K562 (cell line): Measurements from ENCODE around the gene PYGM. TPM values are rescaled to one million over a fixed set of nuclear protein-coding genes. Genes with fewer than 3 reads are reported as not detected.

ENCODE experiments used
- ATAC-seq: fragments of 200-7000 bp; cut with Tn5 transposase; 3 replicates; pipeline ENCODE4 v1.9.1; 2020; ENCODE audit warnings: moderate library complexity
- BruUV-seq: library from RNA; stranded (reverse); fragments of 400-500 nt; replicated peaks from 2 replicates; lab custom pipeline; 2021; lab: Mats Ljungman, UMichigan
- CTCF ChIA-PET: fragments of 300-600 bp; formaldehyde crosslinking; extraction: SDS; loops from one replicate; lab custom pipeline; 2021; ENCODE audit warnings: low intra/inter-chr PET ratio; lab: Yijun Ruan, JAX
- POLR2A ChIA-PET: fragments of 300-600, 350-650 bp; sonication (Branson Sonifier 250); formaldehyde crosslinking; extraction: SDS; loops from one replicate; lab custom pipeline; 2021; ENCODE audit warnings: antibody characterized with exemption, inconsistent platforms; lab: Yijun Ruan, JAX
- DNase-seq, 4 experiments: peaks; one replicate each; pipeline versions ENCODE4 v3.0.0 to v3.0.0-alpha.2; 2011 to 2018; ENCODE audit warnings: low spot score in 3 of 4, mixed read lengths in 3 of 4; ENCODE audit errors: extremely low read depth in 1 of 4
- FAIRE-seq: peaks from 2 replicates; lab custom pipeline; 2011; peaks lifted over from hg19 to GRCh38; lab: Jason Lieb, UNC
- H2AFZ ChIP-seq: 2 replicates; pipeline ENCODE4 v1.6.0; 2011; ENCODE audit warnings: low read depth, low read length, control low read depth, inconsistent platforms
- H3K27ac ChIP-seq: fragments of 200-600 bp; 3 replicates; pipeline ENCODE4 v1.8.0; 2011; ENCODE audit warnings: low read depth, mild to moderate bottlenecking, control low read depth, inconsistent platforms, low read length, moderate library complexity, mixed read lengths; ENCODE audit errors: extremely low read depth
- H3K27me3 ChIP-seq, 2 experiments: fragments of 300-600 bp in 1 of 2; 2 replicates in 1 of 2; 3 replicates in 1 of 2; pipeline versions ENCODE4 v1.6.0 to v1.8.0; 2011; ENCODE audit warnings: inconsistent platforms in 2 of 2, low read length in 2 of 2, mild to moderate bottlenecking in 1 of 2, mixed read lengths in 1 of 2, moderate library complexity in 1 of 2; ENCODE audit not compliant: control insufficient read depth in 2 of 2, insufficient read depth in 2 of 2
- H3K36me3 ChIP-seq: fragments of 300-600 bp; 3 replicates; pipeline ENCODE4 v1.8.0; 2011; ENCODE audit warnings: mild to moderate bottlenecking, low read length, inconsistent platforms; ENCODE audit not compliant: control insufficient read depth, insufficient read depth
- H3K4me1 ChIP-seq, 2 experiments: fragments of 200-600 bp in 1 of 2; replicated peaks in 1 of 2; 2 replicates in 1 of 2; 3 replicates in 1 of 2; pipeline versions ENCODE4 v1.5.1 to v1.8.0; 2011; ENCODE audit warnings: inconsistent platforms in 2 of 2, low read length in 2 of 2, mild to moderate bottlenecking in 1 of 2, mixed read lengths in 1 of 2, moderate library complexity in 1 of 2; ENCODE audit not compliant: control insufficient read depth in 2 of 2, insufficient read depth in 2 of 2
- H3K4me2 ChIP-seq: 2 replicates; pipeline ENCODE4 v1.6.1; 2011; ENCODE audit warnings: low read length, control low read depth, inconsistent platforms, mixed read lengths; ENCODE audit not compliant: insufficient read depth
- H3K4me3 ChIP-seq: fragments of 200-600 bp; sonication (generic), shearing (Covaris generic); 2 replicates; pipeline ENCODE4 v1.5.1; 2016; ENCODE audit warnings: control low read depth, inconsistent platforms
- H3K79me2 ChIP-seq: fragments of 200-600 bp; 3 replicates; pipeline ENCODE4 v1.8.0; 2011; ENCODE audit warnings: low read length, inconsistent platforms; ENCODE audit not compliant: control insufficient read depth, insufficient read depth
- H3K9ac ChIP-seq, 2 experiments: 2 replicates each; pipeline versions ENCODE4 v1.6.0 to v1.6.1; 2011; ENCODE audit warnings: low read depth in 2 of 2, low read length in 2 of 2, control low read depth in 1 of 2, inconsistent platforms in 1 of 2, mild to moderate bottlenecking in 1 of 2, mixed read lengths in 1 of 2; ENCODE audit not compliant: insufficient read depth in 1 of 2
- H3K9me1 ChIP-seq: one replicate; pipeline ENCODE4 v1.6.0; 2011; ENCODE audit warnings: inconsistent platforms, mild to moderate bottlenecking, low read length, moderate library complexity; ENCODE audit not compliant: control insufficient read depth, insufficient read depth
- H3K9me3 ChIP-seq: replicated peaks from 2 replicates; pipeline ENCODE4 v1.5.1; 2011; ENCODE audit warnings: low read depth, low read length, inconsistent platforms; ENCODE audit not compliant: control insufficient read depth, insufficient read depth
- H4K20me1 ChIP-seq: replicated peaks from 2 replicates; pipeline ENCODE4 v1.6.1; 2011; ENCODE audit warnings: low read length, inconsistent platforms, mixed read lengths; ENCODE audit not compliant: control insufficient read depth, insufficient read depth
- BHLHE40 ChIP-seq: IDR thresholded peaks from 2 replicates; pipeline ENCODE4 v1.6.1; 2011; ENCODE audit warnings: low read length, improper control_type of control experiment
- MCM3 ChIP-seq: fragments of 450-650 bp; IDR thresholded peaks from 2 replicates; pipeline ENCODE4 v1.6.1; 2016
- MED1 ChIP-seq: sonication (generic); formaldehyde crosslinking; IDR thresholded peaks from 2 replicates; pipeline ENCODE4 v1.8.1; 2023; ENCODE audit warnings: missing genetic modification reagents, borderline replicate concordance
- TCF7 ChIP-seq: sonication (generic); IDR thresholded peaks from 2 replicates; pipeline ENCODE4 v1.6.1; 2016; ENCODE audit warnings: antibody characterized with exemption, borderline replicate concordance
- ZFPM2 ChIP-seq: fragments of 250-450 bp; sonication (Bioruptor Pico); IDR thresholded peaks from 2 replicates; pipeline ENCODE4 v1.5.1; 2022; ENCODE audit warnings: mild to moderate bottlenecking
- ZNF224 ChIP-seq: sonication (generic); formaldehyde crosslinking; IDR thresholded peaks from 2 replicates; pipeline ENCODE4 v1.8.0; 2022; ENCODE audit warnings: mild to moderate bottlenecking, missing genetic modification reagents
- ZNF23 ChIP-seq: fragments of 250-450 bp; sonication (Bioruptor Pico); IDR thresholded peaks from 2 replicates; pipeline ENCODE4 v1.4.0; 2020; ENCODE audit warnings: mild to moderate bottlenecking
- ZNF263 ChIP-seq: sonication (generic); formaldehyde crosslinking; IDR thresholded peaks from 2 replicates; pipeline ENCODE4 v1.8.0; 2022; ENCODE audit warnings: mild to moderate bottlenecking, missing genetic modification reagents, borderline replicate concordance
- ZNF778 ChIP-seq: fragments of 450-650 bp; formaldehyde crosslinking; IDR thresholded peaks from 2 replicates; pipeline ENCODE4 v1.4.0; 2020; ENCODE audit warnings: mild to moderate bottlenecking, moderate library complexity
- ZNF79 ChIP-seq: fragments of 250-450 bp; sonication (Bioruptor Pico); IDR thresholded peaks from 2 replicates; pipeline ENCODE4 v1.4.0; 2020; ENCODE audit warnings: low read depth, mild to moderate bottlenecking, moderate library complexity
- ZZZ3 ChIP-seq: fragments of 450-650 bp; IDR thresholded peaks from 2 replicates; pipeline ENCODE4 v1.6.1; 2016; ENCODE audit warnings: antibody characterized with exemption, mild to moderate bottlenecking, moderate library complexity
- WGBS: fragments of 100-300 bp; shearing (Covaris generic); methylation state at CpG from one replicate; pipeline ENCODE4 v1.1.6; 2016; ENCODE audit warnings: low coverage, mixed read lengths; ENCODE audit not compliant: insufficient coverage; ENCODE audit errors: missing lambda C conversion rate; 5-methylcytosine and 5-hydroxymethylcytosine counted together
- in situ Hi-C: fragments of 300-500 bp; cut with MboI; formaldehyde crosslinking; loops from 4 replicates; pipeline ENCODE4 v1.15.0; 2018; ENCODE audit warnings: inconsistent platforms, mixed read lengths
- intact Hi-C: fragments of 100-400 bp; cut with micrococcal nuclease; formaldehyde crosslinking; loops from 2 replicates; pipeline ENCODE4 v1.14.2; 2022
- polyA plus RNA-seq, 8 experiments: library from polyadenylated mRNA; depleted of rRNA in 4 of 8; stranded (reverse) in 5 of 8; unstranded in 3 of 8; fragments of >200 nt; fragmentation: Nextera tagmentation in 2 of 8; fragmentation: Illumina TruSeq in 1 of 8; extraction: Ambion mirVana in 2 of 8; extraction: Trizol in 1 of 8; gene quantifications; 2 replicates each; pipeline versions ENCODE4 v1.2.1 to v1.2.3, GENCODE V29; 2011 to 2014; ENCODE audit warnings: inconsistent platforms in 1 of 8, missing spikeins in 1 of 8
- total RNA-seq, 7 experiments: library from RNA; depleted of rRNA in 6 of 7; stranded (reverse); fragments of >200 nt in 6 of 7; fragmentation: Illumina TruSeq in 2 of 7; extraction: Trizol in 2 of 7; gene quantifications; 2 replicates each; pipeline versions ENCODE4 v1.2.1 to v1.2.3, GENCODE V29; 2011 to 2021; ENCODE audit warnings: low replicate concordance in 1 of 7
- TF ChIP-seq, protein P1 (sequence below): fragments of 450-650 bp; IDR thresholded peaks from 2 replicates; pipeline ENCODE4 v1.6.1; 2018; ENCODE audit not compliant: partially characterized antibody

The PYGM gene
- total and polyA plus RNA-seq, 9 of the 15 experiments (the other 6 are each of a cell fraction or from before 2014, with no cell fraction given): 0.07 to 1.5 (median 0.68) TPM

DNA sequence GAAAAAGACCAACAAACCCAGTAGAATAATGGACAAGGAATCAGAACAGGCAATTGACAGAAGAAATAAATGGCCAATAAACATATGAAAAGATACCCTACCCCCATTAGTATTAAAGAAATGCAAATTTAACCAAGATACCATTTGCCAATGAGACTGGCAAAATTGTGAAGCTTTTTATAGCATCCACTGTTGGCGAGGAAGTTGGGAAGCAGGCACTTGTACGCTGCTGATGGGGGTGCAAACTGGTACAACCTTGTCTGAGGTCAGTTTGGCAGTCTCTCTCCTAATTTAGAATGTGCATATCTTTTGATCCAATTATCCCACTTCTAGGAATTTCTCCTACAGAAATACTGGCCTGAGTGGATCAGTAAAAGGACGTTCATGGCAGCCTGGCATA is 28.2 kb downstream of the PYGM start (continued):
- TF ChIP-seq ZNF23 (CRISPR knock-in tag) (no peak), ZNF263 (no peak), ZNF778 (CRISPR knock-in tag) (no peak), MCM3 (no peak), ZNF79 (CRISPR knock-in tag) (no peak), ZNF224 (no peak), ZFPM2 (CRISPR knock-in tag) (no peak), TCF7 (no peak)

DNA sequence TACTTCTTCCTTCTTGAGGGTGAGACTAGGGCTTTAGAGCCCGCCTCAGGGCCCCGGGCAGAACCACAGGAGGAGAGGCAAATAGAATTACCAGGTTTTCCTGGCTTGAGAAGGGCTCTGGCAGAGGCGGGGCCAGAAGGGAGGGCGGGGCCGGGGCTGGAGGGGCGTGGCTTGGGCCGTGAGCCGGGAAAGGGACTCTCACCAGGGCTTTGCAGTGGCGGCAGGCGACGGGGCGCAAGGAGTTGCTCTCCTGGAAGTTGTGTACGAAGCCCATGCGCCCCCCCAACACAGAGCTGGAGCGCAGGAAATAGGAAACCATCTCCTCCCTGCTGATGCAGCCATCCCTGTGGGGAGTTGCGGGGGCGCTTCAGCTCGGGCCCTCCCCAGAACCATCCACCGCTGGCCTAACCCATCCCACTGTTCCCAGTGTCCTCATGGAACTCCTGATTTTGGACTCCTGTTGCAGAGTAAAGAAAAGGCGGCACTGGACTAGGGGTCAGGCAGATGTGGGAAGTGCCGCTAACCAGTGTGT is 29.9 kb downstream of the PYGM start:
- ChIA-PET POLR2A (no interaction called here), CTCF (no interaction called here)
- peak; percentile 35 for FAIRE-seq
- peak overlapping the region; percentile 60; the same call in 1 of the 2 replicates for H2AFZ ChIP-seq
- peak; percentile 98 for ATAC-seq
- peaks cover 0 to 20% of the 10 kb centered on the region in 2 experiments; a peak in 4 of 5 replicates for H3K4me1 ChIP-seq
- peaks cover 0 to 4% of the 10 kb centered on the region in 2 experiments; a peak in 1 of 5 replicates for H3K27me3 ChIP-seq
- WGBS: 28% methylated on average over 16 of the region's 21 CpGs
- H3K9me3 ChIP-seq: no peaks in the 10 kb centered on the region
- in situ Hi-C loops: no loop called here
- DNase-seq: peak; percentile 63 to 82 (median 78)
- BruUV-seq: no TSS peak
- no peak overlapping the region for H3K27ac ChIP-seq
- H3K79me2 ChIP-seq: no peaks in the 10 kb centered on the region
- H4K20me1 ChIP-seq: no peaks in the 10 kb centered on the region
- TF ChIP-seq MED1 (no peak), BHLHE40 (no peak), ZZZ3 (no peak)
- TF ChIP-seq, protein P1, sequence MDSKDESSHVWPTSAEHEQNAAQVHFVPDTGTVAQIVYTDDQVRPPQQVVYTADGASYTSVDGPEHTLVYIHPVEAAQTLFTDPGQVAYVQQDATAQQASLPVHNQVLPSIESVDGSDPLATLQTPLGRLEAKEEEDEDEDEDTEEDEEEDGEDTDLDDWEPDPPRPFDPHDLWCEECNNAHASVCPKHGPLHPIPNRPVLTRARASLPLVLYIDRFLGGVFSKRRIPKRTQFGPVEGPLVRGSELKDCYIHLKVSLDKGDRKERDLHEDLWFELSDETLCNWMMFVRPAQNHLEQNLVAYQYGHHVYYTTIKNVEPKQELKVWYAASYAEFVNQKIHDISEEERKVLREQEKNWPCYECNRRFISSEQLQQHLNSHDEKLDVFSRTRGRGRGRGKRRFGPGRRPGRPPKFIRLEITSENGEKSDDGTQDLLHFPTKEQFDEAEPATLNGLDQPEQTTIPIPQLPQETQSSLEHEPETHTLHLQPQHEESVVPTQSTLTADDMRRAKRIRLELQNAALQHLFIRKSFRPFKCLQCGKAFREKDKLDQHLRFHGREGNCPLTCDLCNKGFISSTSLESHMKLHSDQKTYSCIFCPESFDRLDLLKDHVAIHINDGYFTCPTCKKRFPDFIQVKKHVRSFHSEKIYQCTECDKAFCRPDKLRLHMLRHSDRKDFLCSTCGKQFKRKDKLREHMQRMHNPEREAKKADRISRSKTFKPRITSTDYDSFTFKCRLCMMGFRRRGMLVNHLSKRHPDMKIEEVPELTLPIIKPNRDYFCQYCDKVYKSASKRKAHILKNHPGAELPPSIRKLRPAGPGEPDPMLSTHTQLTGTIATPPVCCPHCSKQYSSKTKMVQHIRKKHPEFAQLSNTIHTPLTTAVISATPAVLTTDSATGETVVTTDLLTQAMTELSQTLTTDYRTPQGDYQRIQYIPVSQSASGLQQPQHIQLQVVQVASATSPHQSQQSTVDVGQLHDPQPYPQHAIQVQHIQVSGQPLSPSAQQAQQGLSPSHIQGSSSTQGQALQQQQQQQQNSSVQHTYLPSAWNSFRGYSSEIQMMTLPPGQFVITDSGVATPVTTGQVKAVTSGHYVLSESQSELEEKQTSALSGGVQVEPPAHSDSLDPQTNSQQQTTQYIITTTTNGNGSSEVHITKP: peak; percentile 61
- TF ChIP-seq, all 486 proteins: peak for 1
- intact Hi-C loops: loop anchor here (10.0 kb wide), 1 partner anchor 75 kb away; no protein-coding TSS in a partner anchor
- peak overlapping the region in 1 of 2 experiments; percentile 74; a peak in 2 of 4 replicates for H3K9ac ChIP-seq
- peak overlapping the region; percentile 59 for H3K4me2 ChIP-seq
- no peak overlapping the region for H3K4me3 ChIP-seq
- H3K36me3 ChIP-seq: no peaks in the 10 kb centered on the region
- no peaks in the 10 kb centered on the region for H3K9me1 ChIP-seq
